H1 (cell line): ENCODE results near the gene FGFBP1. TPM values are rescaled to one million over a fixed set of nuclear protein-coding genes. Genes with fewer than 3 reads are reported as not detected.

ENCODE experiments used
- CTCF ChIA-PET: fragments of 300-600 bp; sonication (Branson Sonifier 250); formaldehyde crosslinking; loops from one replicate; lab custom pipeline; 2021; ENCODE audit not compliant: partially characterized antibody; lab: Charles Lee
- POLR2A ChIA-PET: fragments of 300-600 bp; sonication (Branson Sonifier 250); formaldehyde crosslinking; loops from one replicate; lab custom pipeline; 2021; ENCODE audit warnings: inconsistent platforms; ENCODE audit not compliant: partially characterized antibody; lab: Charles Lee
- DNase-seq, 2 experiments: peaks; one replicate each; pipeline versions ENCODE4 v3.0.0 to v3.0.0-alpha.2; 2010 to 2022; ENCODE audit warnings: low spot score in 2 of 2, low read depth in 1 of 2, mixed read lengths in 1 of 2
- FAIRE-seq: peaks from 2 replicates; lab custom pipeline; 2011; peaks lifted over from hg19 to GRCh38; lab: Jason Lieb, UNC
- H2AFZ ChIP-seq: 2 replicates; pipeline ENCODE4 v1.8.1; 2012; ENCODE audit warnings: low read length, inconsistent platforms
- H2AK5ac ChIP-seq: 2 replicates; pipeline ENCODE4 v1.6.1; 2013; ENCODE audit warnings: low read depth, low read length
- H2BK120ac ChIP-seq: replicated peaks from 2 replicates; pipeline ENCODE3; 2013; ENCODE audit warnings: low read depth, low read length, inconsistent platforms
- H2BK12ac ChIP-seq: 2 replicates; pipeline ENCODE4 v1.6.1; 2013; ENCODE audit warnings: low read depth, low read length
- H2BK15ac ChIP-seq: 2 replicates; pipeline ENCODE4 v1.6.1; 2013; ENCODE audit warnings: low read length
- H2BK20ac ChIP-seq: 2 replicates; pipeline ENCODE4 v1.6.1; 2013; ENCODE audit warnings: low read length
- H2BK5ac ChIP-seq: 2 replicates; pipeline ENCODE4 v1.6.1; 2013; ENCODE audit warnings: low read depth, low read length
- H3K14ac ChIP-seq: 2 replicates; pipeline ENCODE4 v1.6.1; 2013; ENCODE audit warnings: inconsistent platforms; ENCODE audit not compliant: insufficient read length
- H3K18ac ChIP-seq: 2 replicates; pipeline ENCODE4 v1.6.1; 2013; ENCODE audit warnings: low read length; ENCODE audit errors: extremely low read depth
- H3K23ac ChIP-seq: 2 replicates; pipeline ENCODE4 v1.6.1; 2013; ENCODE audit warnings: inconsistent platforms; ENCODE audit not compliant: insufficient read length
- H3K23me2 ChIP-seq: 2 replicates; pipeline ENCODE4 v1.6.1; 2013; ENCODE audit warnings: low read depth, low read length
- H3K27ac ChIP-seq: 2 replicates; pipeline ENCODE4 v1.6.1; 2011; ENCODE audit warnings: low read depth, low read length, inconsistent platforms
- H3K27me3 ChIP-seq, 4 experiments: replicated peaks in 1 of 4; 1 replicate in 1 of 4; 2 replicates in 3 of 4; pipeline versions ENCODE4 v1.6.1 to v1.8.1; 2011 to 2013; ENCODE audit warnings: low read length in 3 of 4, mild to moderate bottlenecking in 3 of 4, inconsistent platforms in 2 of 4, mixed read lengths in 2 of 4, moderate library complexity in 1 of 4; ENCODE audit not compliant: control insufficient read depth in 3 of 4, insufficient read depth in 3 of 4; ENCODE audit errors: extremely low read depth in 1 of 4
- H3K36me3 ChIP-seq, 4 experiments: 2 replicates each; pipeline versions ENCODE4 v1.6.1 to v1.8.1; 2011 to 2013; ENCODE audit warnings: mild to moderate bottlenecking in 4 of 4, low read length in 3 of 4, moderate library complexity in 2 of 4, control low read depth in 1 of 4, inconsistent platforms in 1 of 4; ENCODE audit not compliant: insufficient read depth in 4 of 4, control insufficient read depth in 2 of 4
- H3K4ac ChIP-seq: replicated peaks from 2 replicates; pipeline ENCODE3; 2013; ENCODE audit warnings: low read length, low read depth, mixed read lengths, inconsistent platforms; ENCODE audit not compliant: insufficient read length
- H3K4me1 ChIP-seq, 4 experiments: replicated peaks in 1 of 4; 1 replicate in 1 of 4; 2 replicates in 3 of 4; pipeline versions ENCODE4 v1.6.1 to v1.8.1; 2011 to 2013; ENCODE audit warnings: low read length in 3 of 4, inconsistent platforms in 2 of 4, mixed read lengths in 1 of 4; ENCODE audit not compliant: insufficient read depth in 4 of 4, control insufficient read depth in 3 of 4
- H3K4me2 ChIP-seq, 2 experiments: 2 replicates each; pipeline versions ENCODE4 v1.6.1 to v1.8.1; 2011 to 2013; ENCODE audit warnings: low read depth in 2 of 2, low read length in 2 of 2, control low read depth in 1 of 2, inconsistent platforms in 1 of 2, mild to moderate bottlenecking in 1 of 2; ENCODE audit not compliant: insufficient read depth in 1 of 2
- H3K4me3 ChIP-seq, 4 experiments: fragments of 200-600, 300-600 bp in 1 of 4; sonication (generic), shearing (Covaris generic), sonication (Bioruptor Twin) in 1 of 4; 2 replicates each; pipeline versions ENCODE4 v1.5.1 to v1.8.1; 2011 to 2016; ENCODE audit warnings: low read length in 4 of 4, low read depth in 3 of 4, control low read depth in 2 of 4, inconsistent platforms in 2 of 4, mild to moderate bottlenecking in 2 of 4, mixed read lengths in 1 of 4, moderate library complexity in 1 of 4; ENCODE audit not compliant: insufficient read depth in 2 of 4; ENCODE audit errors: extremely low read depth in 1 of 4
- H3K56ac ChIP-seq: replicated peaks from 2 replicates; pipeline ENCODE3; 2013; ENCODE audit warnings: low read depth, mild to moderate bottlenecking, mixed read lengths, low read length, inconsistent platforms; ENCODE audit not compliant: insufficient read length
- H3K79me1 ChIP-seq: 2 replicates; pipeline ENCODE4 v1.6.1; 2013; ENCODE audit warnings: low read depth, low read length, control low read depth
- H3K79me2 ChIP-seq, 2 experiments: 2 replicates each; pipeline versions ENCODE4 v1.6.1 to v1.8.1; 2012 to 2013; ENCODE audit warnings: low read length in 2 of 2, mild to moderate bottlenecking in 2 of 2, inconsistent platforms in 1 of 2; ENCODE audit not compliant: insufficient read depth in 2 of 2, control insufficient read depth in 1 of 2
- H3K9ac ChIP-seq, 4 experiments: replicated peaks in 1 of 4; 1 replicate in 1 of 4; 2 replicates in 3 of 4; pipeline versions ENCODE4 v1.6.1 to v1.8.1; 2011 to 2013; ENCODE audit warnings: low read depth in 3 of 4, low read length in 3 of 4, control low read depth in 2 of 4, mild to moderate bottlenecking in 2 of 4, moderate library complexity in 2 of 4, inconsistent platforms in 1 of 4; ENCODE audit errors: extremely low read depth in 1 of 4
- H3K9me3 ChIP-seq, 2 experiments: 2 replicates each; pipeline versions ENCODE4 v1.6.1 to v1.8.1; 2012 to 2013; ENCODE audit warnings: mild to moderate bottlenecking in 2 of 2, moderate library complexity in 2 of 2, control low read depth in 1 of 2, inconsistent platforms in 1 of 2, low read depth in 1 of 2, low read length in 1 of 2, mixed read lengths in 1 of 2; ENCODE audit not compliant: insufficient read depth in 2 of 2
- H4K20me1 ChIP-seq, 2 experiments: replicated peaks in 1 of 2; 2 replicates each; pipeline versions ENCODE3 to v1.8.1; 2011 to 2013; ENCODE audit warnings: inconsistent platforms in 2 of 2, low read length in 2 of 2, mild to moderate bottlenecking in 1 of 2; ENCODE audit not compliant: insufficient read depth in 2 of 2, control insufficient read depth in 1 of 2
- H4K5ac ChIP-seq: 2 replicates; pipeline ENCODE4 v1.6.1; 2013; ENCODE audit warnings: low read length, low read depth, mixed read lengths, inconsistent platforms; ENCODE audit not compliant: insufficient read length
- H4K8ac ChIP-seq: 2 replicates; pipeline ENCODE4 v1.8.0; 2013; ENCODE audit warnings: mild to moderate bottlenecking, moderate library complexity, low read length, inconsistent platforms; ENCODE audit not compliant: insufficient read depth; ENCODE audit errors: extremely low read depth
- H4K91ac ChIP-seq: replicated peaks from 2 replicates; pipeline ENCODE3; 2013; ENCODE audit warnings: low read length, mixed read lengths, inconsistent platforms; ENCODE audit not compliant: insufficient read length
- KDM5A ChIP-seq: fragments of 200-600 bp; IDR thresholded peaks from 2 replicates; pipeline ENCODE4 v1.7.1; 2012; ENCODE audit warnings: mild to moderate bottlenecking, low read length, inconsistent platforms, mixed read lengths
- WGBS, 2 experiments: shearing (Covaris generic) in 1 of 2; methylation state at CpG; one replicate each; pipeline versions ENCODE4 v1.1.6 to v1.1.7; 2013 to 2015; ENCODE audit warnings: low lambda C conversion rate in 2 of 2, mixed read lengths in 2 of 2, inconsistent platforms in 1 of 2, low coverage in 1 of 2, missing lambda C conversion rate in 1 of 2; ENCODE audit not compliant: insufficient replicate concordance in 2 of 2, insufficient coverage in 1 of 2, insufficient read length in 1 of 2; ENCODE audit errors: extremely low coverage in 1 of 2, missing lambda C conversion rate in 1 of 2; 5-methylcytosine and 5-hydroxymethylcytosine counted together
- polyA plus RNA-seq, 7 experiments: library from polyadenylated mRNA; depleted of rRNA in 3 of 7; stranded (reverse) in 5 of 7; unstranded in 2 of 7; fragments of >200 nt in 5 of 7; fragments of 200-250 nt in 2 of 7; gene quantifications; 1 replicate in 5 of 7; 2 replicates in 1 of 7; 4 replicates in 1 of 7; pipeline versions ENCODE4 v1.2.1 to v1.2.3, GENCODE V29; 2011 to 2013; ENCODE audit warnings: missing spikeins in 2 of 7, mixed read lengths in 2 of 7
- total RNA-seq: library from RNA; stranded (reverse); fragmentation: NEBNext Ultra II Directional; extraction: Animal tissue kit (Norgen Biotek cat#: 25700); gene quantifications from 2 replicates; pipeline ENCODE4 v1.2.1, GENCODE V29; 2021

FGFBP1 gene
- total and polyA plus RNA-seq, 2 of the 8 experiments (the other 6 are each of a cell fraction or from before 2014, with no cell fraction given) = 0.17 to 0.20 TPM

- Histone ChIP-seq H3K4me3 (no peak overlapping the region), H2AFZ (no peak overlapping the region), H3K79me1 (no peaks in the 10 kb centered on the region), H3K23me2 (no peaks in the 10 kb centered on the region), H2BK120ac (no peak overlapping the region), H3K79me2 (no peaks in the 10 kb centered on the region), H3K18ac (no peak overlapping the region), H4K20me1 (no peaks in the 10 kb centered on the region), H3K56ac (no peak overlapping the region), H4K5ac (no peak overlapping the region), H4K8ac (no peak overlapping the region), H3K14ac (no peak overlapping the region), H2BK5ac (no peak overlapping the region), H3K4ac (no peak overlapping the region), H2BK20ac (no peak overlapping the region), H3K27ac (no peak overlapping the region), H3K4me1 (peaks cover 0 to 2% (median 0%) of the 10 kb centered on the region in 4 experiments; a peak in 3 of 7 replicates), H4K91ac (no peak overlapping the region), H2BK12ac (no peak overlapping the region), H3K9me3 (0 out of 4 replicates have a peak, but pooled peaks cover 0 to 3% of the 10 kb centered on the region in 2 experiments), H3K4me2 (no peak overlapping the region), H3K23ac (no peak overlapping the region), H3K9ac (no peak overlapping the region), H2BK15ac (no peak overlapping the region), H3K27me3 (no peaks in the 10 kb centered on the region), H3K36me3 (peaks cover 0 to 10% (median 3%) of the 10 kb centered on the region in 4 experiments; a peak in 1 of 8 replicates), H2AK5ac (no peak overlapping the region)
- POLR2A ChIA-PET = no interaction called here
- WGBS, 2 experiments = 89% methylated on average over 5 of the region's 5 CpGs; no CpG with 5 or more reads in 1 of the 2 experiments
- CTCF ChIA-PET = interaction anchor here (0.6 to 7.6 kb wide), 6 partner anchors 10 to 474 kb away, joined by 3 to 64 read pairs (median 6); no protein-coding TSS in a partner anchor
- no peak for DNase-seq
- FAIRE-seq = no peak
- no peak for TF ChIP-seq KDM5A
Observed at GRCh38 chr4:15965325-15965724, 26.8 kb upstream of the FGFBP1 start.
